Astrocyte (in vitro differentiated cells and primary cell): ENCODE measurements around the gene SPTLC3. TPM values are rescaled to one million over a fixed set of nuclear protein-coding genes. Genes with fewer than 3 reads are reported as not detected.

ENCODE experiments used
- DNase-seq: peaks from one replicate; pipeline ENCODE4 v3.0.0-alpha.2; 2010; ENCODE audit warnings: low read depth
- FAIRE-seq: peaks from 2 replicates; lab custom pipeline; 2011; peaks lifted over from hg19 to GRCh38; lab: Jason Lieb, UNC
- H2AFZ ChIP-seq: 2 replicates; pipeline ENCODE4 v1.6.0; 2012; ENCODE audit warnings: low read depth, low read length, inconsistent platforms
- H3K27ac ChIP-seq: 2 replicates; pipeline ENCODE4 v1.5.1; 2011; ENCODE audit warnings: low read depth, low read length, inconsistent platforms
- H3K27me3 ChIP-seq: 2 replicates; pipeline ENCODE4 v1.6.0; 2011; ENCODE audit warnings: low read length, inconsistent platforms; ENCODE audit not compliant: insufficient read depth
- H3K36me3 ChIP-seq: 2 replicates; pipeline ENCODE4 v1.5.1; 2011; ENCODE audit warnings: low read length, inconsistent platforms; ENCODE audit not compliant: insufficient read depth
- H3K4me1 ChIP-seq: 2 replicates; pipeline ENCODE4 v1.5.1; 2011; ENCODE audit warnings: low read length, inconsistent platforms; ENCODE audit not compliant: insufficient read depth
- H3K4me2 ChIP-seq: 2 replicates; pipeline ENCODE4 v1.6.0; 2012; ENCODE audit warnings: low read length, inconsistent platforms
- H3K4me3 ChIP-seq: 2 replicates; pipeline ENCODE4 v1.5.1; 2011; ENCODE audit warnings: low read depth, mild to moderate bottlenecking, low read length, inconsistent platforms; ENCODE audit not compliant: insufficient read depth
- H3K79me2 ChIP-seq: 2 replicates; pipeline ENCODE4 v1.6.0; 2012; ENCODE audit warnings: mild to moderate bottlenecking, low read length, inconsistent platforms; ENCODE audit not compliant: insufficient read depth
- H3K9ac ChIP-seq: 2 replicates; pipeline ENCODE4 v1.6.0; 2012; ENCODE audit warnings: mild to moderate bottlenecking, low read length, inconsistent platforms
- H3K9me3 ChIP-seq: 2 replicates; pipeline ENCODE4 v1.5.1; 2012; ENCODE audit warnings: low read depth, mild to moderate bottlenecking, low read length, inconsistent platforms; ENCODE audit not compliant: insufficient read depth
- H4K20me1 ChIP-seq: 2 replicates; pipeline ENCODE4 v1.6.0; 2012; ENCODE audit warnings: low read length, inconsistent platforms; ENCODE audit not compliant: insufficient read depth
- H3K27ac Mint-ChIP-seq: one replicate; pipeline ENCODE4 v1.8.0; 2021; ENCODE audit warnings: mild to moderate bottlenecking, mixed read lengths; ENCODE audit not compliant: unreplicated experiment
- H3K27me3 Mint-ChIP-seq: one replicate; pipeline ENCODE4 v1.8.0; 2021; ENCODE audit warnings: low read depth, mixed read lengths; ENCODE audit not compliant: unreplicated experiment
- H3K36me3 Mint-ChIP-seq: one replicate; pipeline ENCODE4 v1.8.0; 2021; ENCODE audit warnings: low read depth, mixed read lengths; ENCODE audit not compliant: unreplicated experiment
- H3K4me1 Mint-ChIP-seq: one replicate; pipeline ENCODE4 v1.8.0; 2021; ENCODE audit warnings: low read depth, mixed read lengths; ENCODE audit not compliant: unreplicated experiment
- H3K4me3 Mint-ChIP-seq: one replicate; pipeline ENCODE4 v1.8.0; 2021; ENCODE audit warnings: mild to moderate bottlenecking, moderate library complexity, mixed read lengths; ENCODE audit not compliant: unreplicated experiment
- H3K9me3 Mint-ChIP-seq: one replicate; pipeline ENCODE4 v1.8.0; 2021; ENCODE audit warnings: mild to moderate bottlenecking, mixed read lengths; ENCODE audit not compliant: unreplicated experiment
- CTCF ChIP-seq: IDR thresholded peaks from 2 replicates; pipeline ENCODE4 v1.5.1; 2011; ENCODE audit warnings: low read depth, mild to moderate bottlenecking, inconsistent platforms, low read length, moderate library complexity; ENCODE audit not compliant: insufficient read depth
- EZH2 ChIP-seq: IDR thresholded peaks from 2 replicates; pipeline ENCODE4 v1.6.1; 2012; ENCODE audit warnings: mild to moderate bottlenecking, low read length, inconsistent platforms; ENCODE audit not compliant: insufficient read depth
- total RNA-seq: library from RNA; stranded (reverse); gene quantifications from 2 replicates; pipeline ENCODE4 v1.2.1, GENCODE V29; 2021

Gene SPTLC3
- total RNA-seq, 1 donor from 2014 or later = 5.7 TPM

- FAIRE-seq (no peak), DNase-seq (no peak)
- Histone ChIP-seq H2AFZ (no peak overlapping the region), H3K79me2 (no peaks in the 10 kb centered on the region), H3K4me2 (no peak overlapping the region), H3K9me3 (no peaks in the 10 kb centered on the region), H3K27ac (no peak overlapping the region), H4K20me1 (no peaks in the 10 kb centered on the region), H3K4me1 (no peaks in the 10 kb centered on the region), H3K4me3 (no peak overlapping the region), H3K9ac (no peak overlapping the region), H3K27me3 (no peaks in the 10 kb centered on the region), H3K36me3 (no peaks in the 10 kb centered on the region)
- H3K4me1 Mint-ChIP-seq = no peaks in the 10 kb centered on the region
- H3K27ac Mint-ChIP-seq = no peak overlapping the region
- no peaks in the 10 kb centered on the region for H3K9me3 Mint-ChIP-seq
- peaks cover 4% of the 10 kb centered on the region for H3K27me3 Mint-ChIP-seq
- no peak for TF ChIP-seq CTCF
- no peak for TF ChIP-seq EZH2
- no peaks in the 10 kb centered on the region for H3K36me3 Mint-ChIP-seq
- H3K4me3 Mint-ChIP-seq = no peak overlapping the region
Observed at GRCh38 chr20:13089950-13090469, 81.2 kb downstream of the SPTLC3 start.

GRCh38 chr20:13092111-13092510 is 83.3 kb downstream of the SPTLC3 start:
- H3K4me3 Mint-ChIP-seq = no peak overlapping the region
- DNase-seq (no peak), FAIRE-seq (no peak)
- H3K36me3 Mint-ChIP-seq = no peaks in the 10 kb centered on the region
- H3K27ac Mint-ChIP-seq = no peak overlapping the region
- H3K4me1 ChIP-seq = no peaks in the 10 kb centered on the region
- no peak overlapping the region for H3K4me2 ChIP-seq
- H3K4me1 Mint-ChIP-seq = peaks cover 1% of the 10 kb centered on the region
- H3K9me3 ChIP-seq = no peaks in the 10 kb centered on the region
- no peak overlapping the region for H3K9ac ChIP-seq
- no peak overlapping the region for H3K4me3 ChIP-seq
- H3K79me2 ChIP-seq = no peaks in the 10 kb centered on the region
- H3K36me3 ChIP-seq = no peaks in the 10 kb centered on the region
- no peaks in the 10 kb centered on the region for H4K20me1 ChIP-seq
- no peak for TF ChIP-seq CTCF
- TF ChIP-seq EZH2 = no peak
- no peak overlapping the region for H2AFZ ChIP-seq
- H3K27me3 Mint-ChIP-seq = peaks cover 4% of the 10 kb centered on the region
- no peaks in the 10 kb centered on the region for H3K27me3 ChIP-seq
- no peaks in the 10 kb centered on the region for H3K9me3 Mint-ChIP-seq
- no peak overlapping the region for H3K27ac ChIP-seq

- Histone ChIP-seq H3K79me2 (no peaks in the 10 kb centered on the region), H3K27me3 (no peaks in the 10 kb centered on the region), H2AFZ (no peak overlapping the region), H3K9ac (no peak overlapping the region), H3K27ac (no peak overlapping the region), H3K4me3 (no peak overlapping the region), H3K9me3 (no peaks in the 10 kb centered on the region), H3K36me3 (no peaks in the 10 kb centered on the region), H4K20me1 (no peaks in the 10 kb centered on the region), H3K4me1 (no peaks in the 10 kb centered on the region), H3K4me2 (no peak overlapping the region)
- peaks cover 4% of the 10 kb centered on the region for H3K27me3 Mint-ChIP-seq
- H3K4me1 Mint-ChIP-seq = peaks cover 1% of the 10 kb centered on the region
- no peaks in the 10 kb centered on the region for H3K9me3 Mint-ChIP-seq
- DNase-seq (no peak), FAIRE-seq (no peak)
- TF ChIP-seq CTCF = no peak
- TF ChIP-seq EZH2 = no peak
- no peak overlapping the region for H3K4me3 Mint-ChIP-seq
- H3K36me3 Mint-ChIP-seq = no peaks in the 10 kb centered on the region
- no peak overlapping the region for H3K27ac Mint-ChIP-seq
Observed at GRCh38 chr20:13094976-13095375, 86.2 kb downstream of the SPTLC3 start.
